OCI-LY3 (cell line): ENCODE results near the gene CACNB1.
"Not testable (repeated sequence)": the region's sequence is repeated elsewhere in the genome, so short reads cannot be mapped to it uniquely, and the experiment has no call there.

ENCODE experiments used
- H2AFZ ChIP-seq: fragments of 200-600, 300-600 bp; shearing (Covaris generic); 2 replicates; pipeline ENCODE4 v1.6.0; 2014; ENCODE audit warnings: antibody characterized with exemption, low read depth, low read length
- H3K27ac ChIP-seq: fragments of 200-600, 300-600 bp; sonication (generic); 2 replicates; pipeline ENCODE4 v1.5.1; 2014; ENCODE audit warnings: mild to moderate bottlenecking, low read length, moderate library complexity, mixed read lengths
- H3K27me3 ChIP-seq: fragments of 200-600, 300-600 bp; sonication (generic); 2 replicates; pipeline ENCODE4 v1.6.1; 2014; ENCODE audit warnings: low read depth, low read length, mixed read lengths
- H3K36me3 ChIP-seq: fragments of 200-600, 300-600 bp; sonication (generic); replicated peaks from 2 replicates; pipeline ENCODE3; 2014; ENCODE audit warnings: low read depth, low read length, mixed read lengths
- H3K4me1 ChIP-seq: fragments of 300-600, 200-600 bp; sonication (generic); 2 replicates; pipeline ENCODE4 v1.6.1; 2014; ENCODE audit warnings: low read length, mixed read lengths
- H3K4me2 ChIP-seq: fragments of 200-600, 300-600 bp; sonication (generic); 2 replicates; pipeline ENCODE4 v1.6.1; 2014; ENCODE audit warnings: low read length, mixed read lengths
- H3K4me3 ChIP-seq: fragments of 300-600, 200-600 bp; sonication (generic); 2 replicates; pipeline ENCODE4 v1.5.1; 2014; ENCODE audit warnings: antibody characterized with exemption, mild to moderate bottlenecking, low read length, moderate library complexity
- H3K79me2 ChIP-seq: fragments of 300-600, 200-600 bp; shearing (Covaris generic); 2 replicates; pipeline ENCODE4 v1.6.1; 2014; ENCODE audit warnings: mild to moderate bottlenecking, low read length, mixed read lengths
- H3K9ac ChIP-seq: fragments of 300-600, 200-600 bp; shearing (Covaris generic); 2 replicates; pipeline ENCODE4 v1.6.0; 2014; ENCODE audit warnings: mild to moderate bottlenecking, low read length, moderate library complexity
- H3K9me3 ChIP-seq: fragments of 200-600, 300-600 bp; shearing (Covaris generic); 2 replicates; pipeline ENCODE4 v1.6.1; 2014; ENCODE audit warnings: low read length, mixed read lengths; ENCODE audit not compliant: insufficient read depth
- H4K20me1 ChIP-seq: fragments of 200-600, 300-600 bp; sonication (generic); 2 replicates; pipeline ENCODE4 v1.6.1; 2016; ENCODE audit warnings: low read length, mixed read lengths; ENCODE audit not compliant: insufficient read depth
- EZH2phosphoT487 ChIP-seq: fragments of 200-600 bp; shearing (Covaris generic); IDR thresholded peaks from 2 replicates; pipeline ENCODE4 v1.6.1; 2018; ENCODE audit warnings: antibody characterized with exemption, mixed run types, low read depth
- TF ChIP-seq, protein P1 (sequence below): fragments of 200-600, 300-600 bp; sonication (generic); IDR thresholded peaks from 2 replicates; pipeline ENCODE4 v1.5.1; 2014; ENCODE audit warnings: antibody characterized with exemption, low read length, low read depth

CACNB1 gene

DNA sequence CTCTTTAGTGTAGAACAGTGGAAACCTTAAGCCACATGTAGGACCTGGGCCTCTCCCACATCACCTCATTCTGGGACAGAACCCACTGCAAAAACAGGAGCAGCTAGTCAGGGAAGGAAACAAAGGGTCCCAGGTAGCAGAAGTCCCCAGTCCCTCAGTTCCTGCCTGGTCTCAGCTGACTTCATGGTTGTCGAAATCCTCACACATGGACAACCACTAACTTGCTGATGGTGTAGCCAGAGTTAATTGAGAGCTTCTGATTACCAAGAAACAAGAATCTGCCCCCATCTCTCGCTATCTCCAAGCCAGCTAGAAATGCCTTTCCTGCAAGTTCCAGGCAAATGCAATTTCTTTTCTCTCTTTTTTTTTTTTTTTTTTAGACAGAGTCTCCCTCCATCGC lies 28.0 kb downstream of the CACNB1 start:
- Histone ChIP-seq H3K36me3 (no peaks in the 10 kb centered on the region), H3K9ac (no peak overlapping the region), H2AFZ (no peak overlapping the region), H4K20me1 (no peaks in the 10 kb centered on the region), H3K79me2 (no peaks in the 10 kb centered on the region), H3K4me2 (no peak overlapping the region), H3K4me1 (no peaks in the 10 kb centered on the region), H3K9me3 (no peaks in the 10 kb centered on the region), H3K27ac (no peak overlapping the region), H3K27me3 (peaks cover 4% of the 10 kb centered on the region), H3K4me3 (no peak overlapping the region)
- TF ChIP-seq EZH2phosphoT487: no peak
- TF ChIP-seq, protein P1, sequence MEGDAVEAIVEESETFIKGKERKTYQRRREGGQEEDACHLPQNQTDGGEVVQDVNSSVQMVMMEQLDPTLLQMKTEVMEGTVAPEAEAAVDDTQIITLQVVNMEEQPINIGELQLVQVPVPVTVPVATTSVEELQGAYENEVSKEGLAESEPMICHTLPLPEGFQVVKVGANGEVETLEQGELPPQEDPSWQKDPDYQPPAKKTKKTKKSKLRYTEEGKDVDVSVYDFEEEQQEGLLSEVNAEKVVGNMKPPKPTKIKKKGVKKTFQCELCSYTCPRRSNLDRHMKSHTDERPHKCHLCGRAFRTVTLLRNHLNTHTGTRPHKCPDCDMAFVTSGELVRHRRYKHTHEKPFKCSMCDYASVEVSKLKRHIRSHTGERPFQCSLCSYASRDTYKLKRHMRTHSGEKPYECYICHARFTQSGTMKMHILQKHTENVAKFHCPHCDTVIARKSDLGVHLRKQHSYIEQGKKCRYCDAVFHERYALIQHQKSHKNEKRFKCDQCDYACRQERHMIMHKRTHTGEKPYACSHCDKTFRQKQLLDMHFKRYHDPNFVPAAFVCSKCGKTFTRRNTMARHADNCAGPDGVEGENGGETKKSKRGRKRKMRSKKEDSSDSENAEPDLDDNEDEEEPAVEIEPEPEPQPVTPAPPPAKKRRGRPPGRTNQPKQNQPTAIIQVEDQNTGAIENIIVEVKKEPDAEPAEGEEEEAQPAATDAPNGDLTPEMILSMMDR: no peak

DNA sequence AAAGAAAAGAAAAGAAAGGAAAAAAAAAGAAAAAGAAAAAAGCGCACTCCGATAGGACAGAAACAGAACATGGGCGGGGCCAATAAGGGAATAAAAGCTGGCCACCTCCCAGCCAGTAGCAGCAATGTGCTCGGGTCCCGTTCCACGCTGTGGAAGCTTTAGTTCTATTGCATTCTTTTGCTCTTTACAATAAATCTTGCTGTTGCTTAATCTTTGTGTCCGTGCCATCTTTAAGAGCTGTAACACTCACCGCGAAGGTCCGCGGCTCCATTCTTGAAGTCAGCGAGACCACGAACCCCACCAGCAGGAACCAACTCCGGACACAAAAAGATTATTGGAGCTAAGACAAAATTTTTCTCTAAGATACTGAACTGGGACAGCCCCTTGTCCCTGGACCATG lies 28.4 kb downstream of the CACNB1 start:
- no peaks in the 10 kb centered on the region for H3K36me3 ChIP-seq
- H3K4me1 ChIP-seq: no peaks in the 10 kb centered on the region
- no peak overlapping the region for H2AFZ ChIP-seq
- H3K4me3 ChIP-seq: no peak overlapping the region
- no peaks in the 10 kb centered on the region for H4K20me1 ChIP-seq
- no peaks in the 10 kb centered on the region for H3K79me2 ChIP-seq
- no peak overlapping the region for H3K4me2 ChIP-seq
- H3K9me3 ChIP-seq: no peaks in the 10 kb centered on the region
- no peak overlapping the region for H3K9ac ChIP-seq
- peaks cover 4% of the 10 kb centered on the region for H3K27me3 ChIP-seq
- no peak overlapping the region for H3K27ac ChIP-seq
- TF ChIP-seq, protein P1: no peak
- TF ChIP-seq EZH2phosphoT487: no peak

DNA sequence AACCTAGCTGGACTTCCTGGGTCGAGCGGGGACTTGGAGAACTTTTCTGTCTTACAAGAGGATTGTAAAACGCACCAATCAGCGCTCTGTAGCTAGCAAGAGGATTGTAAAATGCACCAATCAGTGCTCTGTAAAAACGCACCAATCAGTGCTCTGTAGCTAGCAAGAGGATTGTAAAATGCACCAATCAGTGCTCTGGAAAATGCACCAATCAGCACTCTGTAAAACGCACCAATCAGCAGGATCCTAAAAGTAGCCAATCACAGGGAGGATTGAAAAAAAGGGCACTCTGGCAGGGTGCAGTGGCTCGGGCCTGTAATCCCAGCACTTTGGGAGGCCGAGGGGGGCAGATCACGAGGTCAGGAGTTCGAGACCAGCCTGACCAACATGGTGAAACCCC lies 29.0 kb downstream of the CACNB1 start:
- H3K9me3 ChIP-seq, H3K27ac ChIP-seq, H3K36me3 ChIP-seq, H3K9ac ChIP-seq, H3K4me1 ChIP-seq, H3K27me3 ChIP-seq, H3K79me2 ChIP-seq, H2AFZ ChIP-seq, H3K4me3 ChIP-seq, H3K4me2 ChIP-seq, H4K20me1 ChIP-seq: not testable (repeated sequence)

DNA sequence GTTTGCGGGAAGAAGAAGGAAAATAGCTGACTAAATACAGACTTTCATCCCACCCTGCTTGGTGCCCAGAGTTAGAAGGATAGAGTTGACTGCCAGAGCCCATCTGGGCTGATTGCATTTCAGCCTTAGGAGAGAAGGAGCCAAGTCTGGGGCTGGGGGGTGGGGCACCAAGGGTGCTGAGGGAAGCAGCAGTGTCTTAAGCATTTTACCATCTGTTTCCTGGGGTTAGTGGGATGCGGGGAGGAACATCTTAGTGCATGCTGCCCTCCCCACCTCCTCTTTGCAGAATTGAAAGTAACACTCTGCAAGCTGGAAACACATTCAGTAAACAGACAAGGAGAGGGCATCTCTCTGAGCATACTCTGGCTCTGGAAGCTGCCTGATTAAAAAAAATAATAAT lies 30.0 kb downstream of the CACNB1 start:
- Histone ChIP-seq H3K4me3 (no peak overlapping the region), H2AFZ (no peak overlapping the region), H3K9me3 (no peaks in the 10 kb centered on the region), H3K9ac (no peak overlapping the region), H3K36me3 (no peaks in the 10 kb centered on the region), H3K27ac (no peak overlapping the region), H3K79me2 (no peaks in the 10 kb centered on the region), H3K4me2 (no peak overlapping the region), H3K27me3 (peaks cover 4% of the 10 kb centered on the region), H3K4me1 (no peaks in the 10 kb centered on the region), H4K20me1 (no peaks in the 10 kb centered on the region)
- no peak for TF ChIP-seq EZH2phosphoT487
- TF ChIP-seq, protein P1: no peak
